Brain pericyte (primary cell): ENCODE measurements around the gene ZNF154.

ENCODE experiments used
- DNase-seq: peaks from one replicate; pipeline ENCODE4 v3.0.0-alpha.2; 2012; ENCODE audit warnings: low read depth, low spot score

ZNF154 gene

DNA sequence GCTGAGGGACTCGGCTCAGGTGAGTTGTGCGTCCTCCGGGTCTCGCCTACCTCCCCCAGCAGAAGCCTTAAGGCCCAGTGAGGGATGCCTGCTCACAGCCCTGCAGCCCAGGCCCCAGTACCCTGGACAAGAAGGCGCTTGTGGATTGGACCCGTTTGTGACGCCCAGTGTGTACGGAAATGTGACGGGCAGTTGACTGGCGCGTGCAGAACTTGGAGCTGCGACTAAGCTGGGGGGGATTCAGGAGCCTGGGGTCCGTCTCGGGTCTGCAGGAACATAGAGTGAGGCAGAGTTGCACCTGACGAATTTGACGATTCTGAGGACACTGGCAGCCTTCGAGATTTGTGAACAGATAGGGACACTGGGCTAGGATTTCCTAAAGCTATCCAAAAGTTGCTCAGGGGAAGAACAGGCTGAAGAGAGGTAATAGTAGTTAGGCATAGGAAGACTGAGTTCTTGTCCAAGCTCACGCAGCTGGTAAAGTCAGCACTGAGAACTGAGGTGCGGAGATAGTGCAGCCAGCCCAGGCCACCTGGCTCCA, 26.7 kb downstream of the ZNF154 start:
- no peak for DNase-seq

- no peak for DNase-seq
These were observed 33.1 kb downstream of the ZNF154 start for GRCh38 chr19:57675881-57676280.

DNA sequence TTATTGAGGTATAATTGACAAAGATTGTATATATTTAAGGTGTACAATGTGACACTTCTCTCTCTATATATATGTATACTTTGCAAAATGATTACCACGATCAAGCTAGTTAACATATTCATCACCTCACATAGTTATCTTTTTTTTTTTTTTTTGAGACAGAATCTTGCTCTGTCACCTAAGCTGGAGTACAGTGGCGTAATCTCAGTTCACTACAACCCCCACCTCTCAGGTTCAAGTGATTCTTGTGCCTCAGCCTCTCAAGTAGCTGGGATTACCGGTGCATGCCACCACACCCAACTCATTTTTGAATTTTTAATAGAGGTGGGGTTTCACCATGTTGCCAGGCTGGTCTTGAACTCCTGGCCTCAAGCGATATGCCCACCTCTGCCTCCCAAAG, 36.5 kb downstream of the ZNF154 start:
- no peak for DNase-seq

- no peak for DNase-seq
These were observed 37.7 kb downstream of the ZNF154 start for GRCh38 chr19:57671124-57671895.

- DNase-seq = no peak
These were observed 40.4 kb downstream of the ZNF154 start, which contains the start of gene ZSCAN4 for GRCh38 chr19:57668635-57669034. ZSCAN4 (plus strand) TSS chr19:57668935; CDS start chr19:57676146, 7,211 bp downstream.

GRCh38 chr19:57667228-57667627, 41.8 kb downstream of the ZNF154 start:
- no peak for DNase-seq

DNA sequence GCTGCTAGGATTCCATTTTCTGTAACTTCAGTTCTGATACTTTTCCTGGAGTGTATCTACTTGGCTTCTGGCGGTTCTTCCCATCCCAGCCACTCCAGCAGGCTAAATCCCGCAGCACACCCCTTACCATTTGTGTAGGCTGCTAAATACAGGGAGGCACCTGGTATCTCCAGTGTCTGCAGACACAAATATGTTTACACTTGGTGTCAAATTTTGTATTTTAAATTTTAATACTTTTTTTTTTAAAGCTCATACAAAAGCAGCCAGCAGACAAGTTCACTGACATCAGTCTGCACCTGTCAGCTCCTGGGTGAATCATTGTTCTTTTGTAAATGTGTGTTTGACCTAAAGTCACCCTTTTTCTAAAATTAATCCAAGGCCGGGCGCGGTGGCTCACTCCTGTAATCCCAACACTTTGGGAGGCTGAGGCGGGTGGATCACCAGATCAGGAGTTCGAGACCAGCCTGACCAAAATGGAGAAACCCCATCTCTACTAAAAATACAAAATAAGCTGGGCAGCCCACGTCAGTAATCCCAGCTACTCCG, 43.7 kb downstream of the ZNF154 start:
- DNase-seq = no peak

GRCh38 chr19:57664269-57665127, 44.5 kb downstream of the ZNF154 start:
- peak; percentile 13 for DNase-seq

DNA sequence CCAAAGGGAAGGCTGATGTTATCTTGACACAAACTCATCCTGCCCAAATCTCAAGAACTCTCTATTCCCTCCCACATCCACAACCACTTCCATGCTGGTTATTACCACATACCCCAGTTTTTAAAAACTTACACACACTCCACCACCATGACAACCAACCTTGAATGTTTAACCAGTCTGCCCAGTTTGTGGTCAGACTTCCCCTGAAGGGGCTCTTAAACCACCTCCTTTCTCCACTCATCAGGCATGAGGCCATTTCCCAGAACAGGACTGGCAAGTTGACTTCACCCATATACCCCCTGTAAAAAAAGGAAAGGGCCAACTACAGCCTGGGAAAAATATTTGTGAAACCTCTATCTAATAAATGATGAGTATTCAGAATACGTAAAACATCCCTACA, 52.7 kb downstream of the ZNF154 start:
- DNase-seq = no peak

GRCh38 chr19:57655443-57655842, 53.6 kb downstream of the ZNF154 start:
- DNase-seq = no peak

DNA sequence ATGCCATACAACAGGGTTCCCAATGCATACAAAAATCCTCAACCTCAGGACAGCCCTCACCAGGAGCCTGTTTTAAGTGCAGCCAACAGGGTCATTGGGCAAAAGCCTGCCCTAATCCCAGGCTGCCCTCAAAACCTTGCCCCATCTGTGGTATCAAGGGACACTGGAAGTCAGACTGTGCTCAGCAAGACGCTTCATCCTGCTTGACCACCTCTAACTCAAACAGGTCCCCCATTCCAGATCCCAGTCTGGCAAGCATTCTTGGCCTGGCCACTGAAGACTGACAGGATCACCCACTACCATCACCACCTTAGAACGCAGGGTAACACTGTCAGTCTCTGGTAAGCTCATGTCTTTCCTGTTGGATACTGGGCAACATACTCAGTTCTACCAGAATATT, 55.3 kb downstream of the ZNF154 start:
- DNase-seq = no peak

DNA sequence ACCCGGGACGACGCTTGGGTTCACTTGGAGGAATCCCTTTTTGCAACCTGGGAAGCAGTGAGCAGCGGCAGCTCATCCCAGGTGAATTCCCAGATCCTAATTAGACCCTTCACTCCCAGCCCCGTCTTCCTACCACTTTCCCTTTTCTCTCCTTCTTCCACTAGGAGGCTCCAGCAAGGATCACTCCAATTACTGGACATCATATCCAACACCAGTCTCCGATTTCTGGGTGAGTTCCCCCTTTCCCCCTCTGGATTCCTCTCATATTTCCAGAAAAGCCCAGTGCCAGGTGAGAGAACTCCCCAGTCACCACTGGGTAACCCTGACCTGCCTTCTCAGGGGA, 57.4 kb downstream of the ZNF154 start:
- DNase-seq = no peak

- DNase-seq = no peak
These were observed 60.5 kb downstream of the ZNF154 start for GRCh38 chr19:57648331-57649003.
